GM23338 (cell line): ENCODE results near the gene CACNB2. TPM values are rescaled to one million over a fixed set of nuclear protein-coding genes. Genes with fewer than 3 reads are reported as not detected.

Source experiments
- ATAC-seq: fragments of 200-7000 bp; cut with Tn5 transposase; 3 replicates; pipeline ENCODE4 v1.9.1; 2020
- DNase-seq: peaks from one replicate; pipeline ENCODE4 v3.0.0-alpha.2; 2015; ENCODE audit warnings: low spot score
- H2AFZ ChIP-seq: fragments of 200-600 bp; sonication (generic); 2 replicates; pipeline ENCODE4 v1.8.0; 2016; ENCODE audit warnings: antibody characterized with exemption, mild to moderate bottlenecking, moderate library complexity
- H3F3A ChIP-seq: fragments of 200-600 bp; sonication (generic); replicated peaks from 2 replicates; pipeline ENCODE4 v1.8.0; 2017; ENCODE audit warnings: antibody characterized with exemption, mixed run types, low read depth
- H3K27ac ChIP-seq: fragments of 200-600 bp; sonication (generic); 2 replicates; pipeline ENCODE4 v1.6.1; 2016; ENCODE audit warnings: low read depth
- H3K27me3 ChIP-seq: fragments of 200-600 bp; sonication (generic); 2 replicates; pipeline ENCODE4 v1.8.0; 2016; ENCODE audit warnings: mild to moderate bottlenecking, mixed run types, moderate library complexity; ENCODE audit not compliant: insufficient read depth
- H3K36me3 ChIP-seq: fragments of 200-600 bp; sonication (generic); 2 replicates; pipeline ENCODE4 v1.8.0; 2016; ENCODE audit warnings: mild to moderate bottlenecking; ENCODE audit not compliant: insufficient read depth
- H3K4me1 ChIP-seq: fragments of 200-600 bp; sonication (generic); 2 replicates; pipeline ENCODE4 v1.8.0; 2016; ENCODE audit warnings: mild to moderate bottlenecking, moderate library complexity; ENCODE audit not compliant: insufficient read depth
- H3K4me2 ChIP-seq: fragments of 200-600 bp; sonication (generic); 2 replicates; pipeline ENCODE4 v1.7.1; 2017; ENCODE audit warnings: mixed run types
- H3K4me3 ChIP-seq: fragments of 200-600 bp; sonication (generic); 2 replicates; pipeline ENCODE4 v1.6.1; 2016; ENCODE audit warnings: mixed run types
- H3K79me2 ChIP-seq: fragments of 200-600 bp; sonication (generic); replicated peaks from 2 replicates; pipeline ENCODE4 v1.8.0; 2017; ENCODE audit warnings: mild to moderate bottlenecking; ENCODE audit not compliant: insufficient read depth
- H3K9me2 ChIP-seq: fragments of 200-600 bp; sonication (generic); 2 replicates; pipeline ENCODE4 v1.8.0; 2017; ENCODE audit not compliant: insufficient read depth
- H4K20me1 ChIP-seq: fragments of 200-600 bp; sonication (generic); replicated peaks from 2 replicates; pipeline ENCODE4 v1.8.0; 2017; ENCODE audit warnings: mild to moderate bottlenecking; ENCODE audit not compliant: insufficient read depth
- H3K27ac Mint-ChIP-seq: 2 replicates; pipeline ENCODE4 v1.8.0; 2020; ENCODE audit warnings: inconsistent platforms, mild to moderate bottlenecking, moderate library complexity, mixed read lengths
- H3K27me3 Mint-ChIP-seq: 3 replicates; pipeline ENCODE4 v1.8.0; 2022; ENCODE audit warnings: low read depth, mild to moderate bottlenecking, moderate library complexity, mixed read lengths, inconsistent platforms; ENCODE audit not compliant: insufficient read depth, poor library complexity
- H3K36me3 Mint-ChIP-seq: 3 replicates; pipeline ENCODE4 v1.8.0; 2021; ENCODE audit warnings: low read depth, mild to moderate bottlenecking, inconsistent platforms, moderate library complexity, mixed read lengths
- H3K4me1 Mint-ChIP-seq: 3 replicates; pipeline ENCODE4 v1.8.0; 2020; ENCODE audit warnings: mild to moderate bottlenecking, inconsistent platforms, mixed read lengths
- H3K4me3 Mint-ChIP-seq: 3 replicates; pipeline ENCODE4 v1.8.0; 2021; ENCODE audit warnings: moderate library complexity, mild to moderate bottlenecking, inconsistent platforms, mixed read lengths
- H3K9me3 Mint-ChIP-seq: 3 replicates; pipeline ENCODE4 v1.8.0; 2020; ENCODE audit warnings: moderate library complexity, mild to moderate bottlenecking, inconsistent platforms, mixed read lengths
- CREB1 ChIP-seq: fragments of 250-450 bp; sonication (Bioruptor Pico); IDR thresholded peaks from 2 replicates; pipeline ENCODE4 v1.5.0; 2020; ENCODE audit warnings: low read depth, mild to moderate bottlenecking, moderate library complexity
- EZH2 ChIP-seq: fragments of 200-600 bp; sonication (generic); IDR thresholded peaks from one replicate; pipeline ENCODE4 v1.8.0; 2017; ENCODE audit warnings: antibody characterized with exemption, mild to moderate bottlenecking, low read depth; ENCODE audit not compliant: unreplicated experiment
- EZH2phosphoT487 ChIP-seq: fragments of 200-600 bp; sonication (generic); IDR thresholded peaks from one replicate; pipeline ENCODE4 v1.8.1; 2018; ENCODE audit warnings: antibody characterized with exemption; ENCODE audit not compliant: unreplicated experiment
- JUNB ChIP-seq: IDR thresholded peaks from one replicate; pipeline ENCODE4 v1.6.1; 2016; ENCODE audit warnings: antibody characterized with exemption; ENCODE audit not compliant: unreplicated experiment
- NANOG ChIP-seq: IDR thresholded peaks from 2 replicates; pipeline ENCODE4 v1.6.1; 2016; ENCODE audit warnings: antibody characterized with exemption, borderline replicate concordance
- POLR2AphosphoS5 ChIP-seq: IDR thresholded peaks from 2 replicates; pipeline ENCODE4 v1.6.1; 2016; ENCODE audit warnings: antibody characterized with exemption, low read depth
- STAT1 ChIP-seq: IDR thresholded peaks from one replicate; pipeline ENCODE4 v1.6.1; 2016; ENCODE audit warnings: antibody characterized with exemption; ENCODE audit not compliant: unreplicated experiment
- ZNF114 ChIP-seq: fragments of 250-450 bp; sonication (Bioruptor Pico); IDR thresholded peaks from 2 replicates; pipeline ENCODE4 v1.5.0; 2020; ENCODE audit warnings: mild to moderate bottlenecking, moderate library complexity
- ZNF331 ChIP-seq: fragments of 250-450 bp; sonication (Bioruptor Pico); IDR thresholded peaks from 2 replicates; pipeline ENCODE4 v1.5.0; 2020; ENCODE audit warnings: low read depth, mild to moderate bottlenecking, moderate library complexity
- polyA plus RNA-seq: library from polyadenylated mRNA; unstranded; fragments of >200 nt; fragmentation: Nextera tagmentation; extraction: Ambion mirVana; gene quantifications from 2 replicates; pipeline ENCODE4 v1.2.1, GENCODE V29; 2016
- total RNA-seq: library from RNA; depleted of rRNA; stranded (reverse); fragments of >200 nt; shearing (Covaris generic); gene quantifications from 2 replicates; pipeline ENCODE4 v1.2.3, GENCODE V29; 2014
- TF ChIP-seq, protein P1 (sequence below), 2 experiments: fragments of 200-600 bp in 1 of 2; sonication (generic) in 1 of 2; conservative IDR thresholded peaks; 2 replicates each; pipeline versions ENCODE4 v1.5.1 to v1.6.1; 2016 to 2017; ENCODE audit warnings: antibody characterized with exemption in 2 of 2, low read depth in 2 of 2, mild to moderate bottlenecking in 2 of 2, moderate library complexity in 1 of 2
- TF ChIP-seq, protein P2 (sequence below): IDR thresholded peaks from one replicate; pipeline ENCODE4 v1.6.1; 2018; ENCODE audit warnings: antibody characterized with exemption; ENCODE audit not compliant: unreplicated experiment
- TF ChIP-seq, protein P3 (sequence below): fragments of 250-450 bp; sonication (Bioruptor Pico); IDR thresholded peaks from 2 replicates; pipeline ENCODE4 v1.5.0; 2020; ENCODE audit warnings: mild to moderate bottlenecking, moderate library complexity
- TF ChIP-seq, protein P4 (sequence below): IDR thresholded peaks from 2 replicates; pipeline ENCODE4 v1.6.1; 2016; ENCODE audit warnings: antibody characterized with exemption

CACNB2 gene
- total and polyA plus RNA-seq, 2 experiments from 2014 or later, result 5.0 to 5.9 TPM

DNA sequence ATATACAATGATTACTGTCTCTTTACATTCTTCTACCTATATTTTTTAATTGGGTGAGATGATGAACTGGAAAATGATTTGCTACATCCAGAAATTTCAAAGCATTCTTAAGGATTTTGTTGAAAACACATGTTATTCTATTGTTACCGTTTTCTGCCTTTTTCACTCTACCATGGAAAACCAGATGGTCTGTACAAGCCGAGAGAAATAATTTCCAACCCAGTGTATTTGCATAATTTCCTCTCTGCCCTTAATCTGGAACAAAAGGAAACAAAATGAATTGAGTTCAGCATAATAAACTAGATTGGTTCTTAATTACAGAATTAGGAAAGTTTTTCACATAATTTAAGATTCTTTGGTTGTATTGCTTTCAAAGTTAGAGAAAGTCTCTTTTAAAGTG is 211.2 kb downstream of the CACNB2 start:
- H3K9me2 ChIP-seq, result no peaks in the 10 kb centered on the region
- H3K27ac ChIP-seq, result no peak overlapping the region
- DNase-seq (no peak), ATAC-seq (no peak)
- no peaks in the 10 kb centered on the region for H3K27me3 ChIP-seq
- Mint-ChIP-seq H3K27me3 (peaks cover 1% of the 10 kb centered on the region), H3K4me1 (peaks cover 4% of the 10 kb centered on the region), H3K4me3 (no peak overlapping the region), H3K9me3 (no peaks in the 10 kb centered on the region), H3K27ac (no peak overlapping the region), H3K36me3 (no peaks in the 10 kb centered on the region)
- H2AFZ ChIP-seq, result no peak overlapping the region
- H3F3A ChIP-seq, result no peaks in the 10 kb centered on the region
- no peaks in the 10 kb centered on the region for H4K20me1 ChIP-seq
- no peak overlapping the region for H3K4me3 ChIP-seq
- H3K4me1 ChIP-seq, result no peaks in the 10 kb centered on the region
- no peak overlapping the region for H3K4me2 ChIP-seq
- H3K79me2 ChIP-seq, result no peaks in the 10 kb centered on the region
- TF ChIP-seq CREB1 (CRISPR knock-in tag), result no peak
- no peak for TF ChIP-seq JUNB
- no peak for TF ChIP-seq NANOG
- TF ChIP-seq, protein P1, sequence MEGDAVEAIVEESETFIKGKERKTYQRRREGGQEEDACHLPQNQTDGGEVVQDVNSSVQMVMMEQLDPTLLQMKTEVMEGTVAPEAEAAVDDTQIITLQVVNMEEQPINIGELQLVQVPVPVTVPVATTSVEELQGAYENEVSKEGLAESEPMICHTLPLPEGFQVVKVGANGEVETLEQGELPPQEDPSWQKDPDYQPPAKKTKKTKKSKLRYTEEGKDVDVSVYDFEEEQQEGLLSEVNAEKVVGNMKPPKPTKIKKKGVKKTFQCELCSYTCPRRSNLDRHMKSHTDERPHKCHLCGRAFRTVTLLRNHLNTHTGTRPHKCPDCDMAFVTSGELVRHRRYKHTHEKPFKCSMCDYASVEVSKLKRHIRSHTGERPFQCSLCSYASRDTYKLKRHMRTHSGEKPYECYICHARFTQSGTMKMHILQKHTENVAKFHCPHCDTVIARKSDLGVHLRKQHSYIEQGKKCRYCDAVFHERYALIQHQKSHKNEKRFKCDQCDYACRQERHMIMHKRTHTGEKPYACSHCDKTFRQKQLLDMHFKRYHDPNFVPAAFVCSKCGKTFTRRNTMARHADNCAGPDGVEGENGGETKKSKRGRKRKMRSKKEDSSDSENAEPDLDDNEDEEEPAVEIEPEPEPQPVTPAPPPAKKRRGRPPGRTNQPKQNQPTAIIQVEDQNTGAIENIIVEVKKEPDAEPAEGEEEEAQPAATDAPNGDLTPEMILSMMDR (conservative IDR thresholded peaks at IDR 0.05; ENCODE audit: low read depth in 2 of 2), result no peak
- TF ChIP-seq, protein P2, sequence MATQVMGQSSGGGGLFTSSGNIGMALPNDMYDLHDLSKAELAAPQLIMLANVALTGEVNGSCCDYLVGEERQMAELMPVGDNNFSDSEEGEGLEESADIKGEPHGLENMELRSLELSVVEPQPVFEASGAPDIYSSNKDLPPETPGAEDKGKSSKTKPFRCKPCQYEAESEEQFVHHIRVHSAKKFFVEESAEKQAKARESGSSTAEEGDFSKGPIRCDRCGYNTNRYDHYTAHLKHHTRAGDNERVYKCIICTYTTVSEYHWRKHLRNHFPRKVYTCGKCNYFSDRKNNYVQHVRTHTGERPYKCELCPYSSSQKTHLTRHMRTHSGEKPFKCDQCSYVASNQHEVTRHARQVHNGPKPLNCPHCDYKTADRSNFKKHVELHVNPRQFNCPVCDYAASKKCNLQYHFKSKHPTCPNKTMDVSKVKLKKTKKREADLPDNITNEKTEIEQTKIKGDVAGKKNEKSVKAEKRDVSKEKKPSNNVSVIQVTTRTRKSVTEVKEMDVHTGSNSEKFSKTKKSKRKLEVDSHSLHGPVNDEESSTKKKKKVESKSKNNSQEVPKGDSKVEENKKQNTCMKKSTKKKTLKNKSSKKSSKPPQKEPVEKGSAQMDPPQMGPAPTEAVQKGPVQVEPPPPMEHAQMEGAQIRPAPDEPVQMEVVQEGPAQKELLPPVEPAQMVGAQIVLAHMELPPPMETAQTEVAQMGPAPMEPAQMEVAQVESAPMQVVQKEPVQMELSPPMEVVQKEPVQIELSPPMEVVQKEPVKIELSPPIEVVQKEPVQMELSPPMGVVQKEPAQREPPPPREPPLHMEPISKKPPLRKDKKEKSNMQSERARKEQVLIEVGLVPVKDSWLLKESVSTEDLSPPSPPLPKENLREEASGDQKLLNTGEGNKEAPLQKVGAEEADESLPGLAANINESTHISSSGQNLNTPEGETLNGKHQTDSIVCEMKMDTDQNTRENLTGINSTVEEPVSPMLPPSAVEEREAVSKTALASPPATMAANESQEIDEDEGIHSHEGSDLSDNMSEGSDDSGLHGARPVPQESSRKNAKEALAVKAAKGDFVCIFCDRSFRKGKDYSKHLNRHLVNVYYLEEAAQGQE, result no peak
- TF ChIP-seq ZNF114 (CRISPR knock-in tag), result no peak
- TF ChIP-seq EZH2phosphoT487, result no peak
- TF ChIP-seq, protein P3, sequence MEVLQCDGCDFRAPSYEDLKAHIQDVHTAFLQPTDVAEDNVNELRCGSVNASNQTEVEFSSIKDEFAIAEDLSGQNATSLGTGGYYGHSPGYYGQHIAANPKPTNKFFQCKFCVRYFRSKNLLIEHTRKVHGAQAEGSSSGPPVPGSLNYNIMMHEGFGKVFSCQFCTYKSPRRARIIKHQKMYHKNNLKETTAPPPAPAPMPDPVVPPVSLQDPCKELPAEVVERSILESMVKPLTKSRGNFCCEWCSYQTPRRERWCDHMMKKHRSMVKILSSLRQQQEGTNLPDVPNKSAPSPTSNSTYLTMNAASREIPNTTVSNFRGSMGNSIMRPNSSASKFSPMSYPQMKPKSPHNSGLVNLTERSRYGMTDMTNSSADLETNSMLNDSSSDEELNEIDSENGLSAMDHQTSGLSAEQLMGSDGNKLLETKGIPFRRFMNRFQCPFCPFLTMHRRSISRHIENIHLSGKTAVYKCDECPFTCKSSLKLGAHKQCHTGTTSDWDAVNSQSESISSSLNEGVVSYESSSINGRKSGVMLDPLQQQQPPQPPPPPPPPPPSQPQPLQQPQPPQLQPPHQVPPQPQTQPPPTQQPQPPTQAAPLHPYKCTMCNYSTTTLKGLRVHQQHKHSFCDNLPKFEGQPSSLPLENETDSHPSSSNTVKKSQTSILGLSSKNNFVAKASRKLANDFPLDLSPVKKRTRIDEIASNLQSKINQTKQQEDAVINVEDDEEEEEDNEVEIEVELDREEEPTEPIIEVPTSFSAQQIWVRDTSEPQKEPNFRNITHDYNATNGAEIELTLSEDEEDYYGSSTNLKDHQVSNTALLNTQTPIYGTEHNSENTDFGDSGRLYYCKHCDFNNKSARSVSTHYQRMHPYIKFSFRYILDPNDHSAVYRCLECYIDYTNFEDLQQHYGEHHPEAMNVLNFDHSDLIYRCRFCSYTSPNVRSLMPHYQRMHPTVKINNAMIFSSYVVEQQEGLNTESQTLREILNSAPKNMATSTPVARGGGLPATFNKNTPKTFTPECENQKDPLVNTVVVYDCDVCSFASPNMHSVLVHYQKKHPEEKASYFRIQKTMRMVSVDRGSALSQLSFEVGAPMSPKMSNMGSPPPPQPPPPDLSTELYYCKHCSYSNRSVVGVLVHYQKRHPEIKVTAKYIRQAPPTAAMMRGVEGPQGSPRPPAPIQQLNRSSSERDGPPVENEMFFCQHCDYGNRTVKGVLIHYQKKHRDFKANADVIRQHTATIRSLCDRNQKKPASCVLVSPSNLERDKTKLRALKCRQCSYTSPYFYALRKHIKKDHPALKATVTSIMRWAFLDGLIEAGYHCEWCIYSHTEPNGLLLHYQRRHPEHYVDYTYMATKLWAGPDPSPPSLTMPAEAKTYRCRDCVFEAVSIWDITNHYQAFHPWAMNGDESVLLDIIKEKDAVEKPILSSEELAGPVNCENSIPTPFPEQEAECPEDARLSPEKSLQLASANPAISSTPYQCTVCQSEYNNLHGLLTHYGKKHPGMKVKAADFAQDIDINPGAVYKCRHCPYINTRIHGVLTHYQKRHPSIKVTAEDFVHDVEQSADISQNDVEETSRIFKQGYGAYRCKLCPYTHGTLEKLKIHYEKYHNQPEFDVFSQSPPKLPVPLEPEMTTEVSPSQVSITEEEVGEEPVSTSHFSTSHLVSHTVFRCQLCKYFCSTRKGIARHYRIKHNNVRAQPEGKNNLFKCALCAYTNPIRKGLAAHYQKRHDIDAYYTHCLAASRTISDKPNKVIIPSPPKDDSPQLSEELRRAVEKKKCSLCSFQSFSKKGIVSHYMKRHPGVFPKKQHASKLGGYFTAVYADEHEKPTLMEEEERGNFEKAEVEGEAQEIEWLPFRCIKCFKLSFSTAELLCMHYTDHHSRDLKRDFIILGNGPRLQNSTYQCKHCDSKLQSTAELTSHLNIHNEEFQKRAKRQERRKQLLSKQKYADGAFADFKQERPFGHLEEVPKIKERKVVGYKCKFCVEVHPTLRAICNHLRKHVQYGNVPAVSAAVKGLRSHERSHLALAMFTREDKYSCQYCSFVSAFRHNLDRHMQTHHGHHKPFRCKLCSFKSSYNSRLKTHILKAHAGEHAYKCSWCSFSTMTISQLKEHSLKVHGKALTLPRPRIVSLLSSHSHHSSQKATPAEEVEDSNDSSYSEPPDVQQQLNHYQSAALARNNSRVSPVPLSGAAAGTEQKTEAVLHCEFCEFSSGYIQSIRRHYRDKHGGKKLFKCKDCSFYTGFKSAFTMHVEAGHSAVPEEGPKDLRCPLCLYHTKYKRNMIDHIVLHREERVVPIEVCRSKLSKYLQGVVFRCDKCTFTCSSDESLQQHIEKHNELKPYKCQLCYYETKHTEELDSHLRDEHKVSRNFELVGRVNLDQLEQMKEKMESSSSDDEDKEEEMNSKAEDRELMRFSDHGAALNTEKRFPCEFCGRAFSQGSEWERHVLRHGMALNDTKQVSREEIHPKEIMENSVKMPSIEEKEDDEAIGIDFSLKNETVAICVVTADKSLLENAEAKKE (CRISPR knock-in tag), result no peak
- TF ChIP-seq, protein P4, sequence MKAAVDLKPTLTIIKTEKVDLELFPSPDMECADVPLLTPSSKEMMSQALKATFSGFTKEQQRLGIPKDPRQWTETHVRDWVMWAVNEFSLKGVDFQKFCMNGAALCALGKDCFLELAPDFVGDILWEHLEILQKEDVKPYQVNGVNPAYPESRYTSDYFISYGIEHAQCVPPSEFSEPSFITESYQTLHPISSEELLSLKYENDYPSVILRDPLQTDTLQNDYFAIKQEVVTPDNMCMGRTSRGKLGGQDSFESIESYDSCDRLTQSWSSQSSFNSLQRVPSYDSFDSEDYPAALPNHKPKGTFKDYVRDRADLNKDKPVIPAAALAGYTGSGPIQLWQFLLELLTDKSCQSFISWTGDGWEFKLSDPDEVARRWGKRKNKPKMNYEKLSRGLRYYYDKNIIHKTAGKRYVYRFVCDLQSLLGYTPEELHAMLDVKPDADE, result no peak
- no peak for TF ChIP-seq ZNF331
- TF ChIP-seq EZH2, result no peak
- TF ChIP-seq POLR2AphosphoS5, result no peak
- TF ChIP-seq STAT1, result no peak
- no peaks in the 10 kb centered on the region for H3K36me3 ChIP-seq
